Kidney (tissue), 14 donors: Measurements from ENCODE around the gene BLOC1S3. TPM values are rescaled to one million over a fixed set of nuclear protein-coding genes. Genes with fewer than 3 reads are reported as not detected.
A peak's percentile ranks its signal among the peaks of the same experiment; 100 is the strongest.

ENCODE experiments used
- DNase-seq, 5 donors: peaks; one replicate each; pipeline ENCODE4 v3.0.0-alpha.2; 2013 to 2020
- FAIRE-seq: peaks from 2 replicates; lab custom pipeline; 2012; peaks lifted over from hg19 to GRCh38; lab: Jason Lieb, UNC
- H3K27ac ChIP-seq, 2 donors: one replicate each; pipeline ENCODE4 v1.7.0; 2013; ENCODE audit warnings: low read depth in 2 of 2, low read length in 2 of 2, inconsistent platforms in 1 of 2
- H3K27me3 ChIP-seq: one replicate; pipeline ENCODE4 v1.7.1; 2013; ENCODE audit warnings: low read length, inconsistent platforms; ENCODE audit not compliant: control insufficient read depth, insufficient read depth
- H3K36me3 ChIP-seq, 3 donors: one replicate each; pipeline versions ENCODE4 v1.7.0 to v1.7.1; 2013; ENCODE audit warnings: low read length in 3 of 3, control low read depth in 1 of 3, inconsistent platforms in 1 of 3; ENCODE audit not compliant: insufficient read depth in 3 of 3, control insufficient read depth in 2 of 3
- H3K4me1 ChIP-seq, 3 donors: one replicate each; pipeline versions ENCODE4 v1.7.0 to v1.7.1; 2013; ENCODE audit warnings: low read length in 3 of 3, inconsistent platforms in 1 of 3, low read depth in 1 of 3; ENCODE audit not compliant: control insufficient read depth in 2 of 3, insufficient read depth in 2 of 3
- H3K4me3 ChIP-seq, 3 donors: one replicate each; pipeline versions ENCODE4 v1.7.0 to v1.8.1; 2013; ENCODE audit warnings: low read length in 3 of 3, control low read depth in 1 of 3, inconsistent platforms in 1 of 3
- H3K9ac ChIP-seq, 3 donors: one replicate each; pipeline versions ENCODE4 v1.7.0 to v1.7.1; 2013; ENCODE audit warnings: low read length in 3 of 3, control low read depth in 1 of 3, inconsistent platforms in 1 of 3
- H3K9me3 ChIP-seq, 3 donors: one replicate each; pipeline versions ENCODE4 v1.7.0 to v1.7.1; 2013; ENCODE audit warnings: low read length in 3 of 3, control low read depth in 1 of 3, inconsistent platforms in 1 of 3; ENCODE audit not compliant: control insufficient read depth in 2 of 3, insufficient read depth in 1 of 3
- intact Hi-C: fragments of 100-400 bp; cut with DNase I; formaldehyde crosslinking; loops from one replicate; pipeline ENCODE4 v1.11.1; 2022
- polyA plus RNA-seq: library from polyadenylated mRNA; stranded (reverse); fragments of 350-450 nt; fragmentation: Illumina TruSeq; extraction: RNeasy Lipid Tissue Mini Kit (QIAGEN cat#74804); gene quantifications from one replicate; pipeline ENCODE4 v1.2.3, GENCODE V29; 2014; ENCODE audit warnings: low read depth, low replicate concordance; ENCODE audit not compliant: insufficient read depth
- total RNA-seq: library from RNA; stranded (reverse); fragmentation: NEBNext Ultra II Directional; extraction: Animal tissue kit (Norgen Biotek cat#: 25700); gene quantifications from one replicate; pipeline ENCODE4 v1.2.1, GENCODE V29; 2021
- TF ChIP-seq, protein P1 (sequence below): IDR thresholded peaks from 3 replicates; pipeline ENCODE4 v1.5.1; 2012; ENCODE audit warnings: mild to moderate bottlenecking, moderate library complexity, borderline replicate concordance; ENCODE audit not compliant: insufficient read depth; ENCODE audit errors: extremely low read depth
- donor health status: control.
- donor health status: control.
- donor health status: control.
- donor health status: control.
- donor health status: control.
- donor health status: DM: yes; HTN: yes; CAD: no.
- donor health status: Normal renal cell carcinoma (clear cell type).

The BLOC1S3 gene
- total and polyA plus RNA-seq, 2 donors from 2014 or later: 5.2 to 13.2 TPM

DNA sequence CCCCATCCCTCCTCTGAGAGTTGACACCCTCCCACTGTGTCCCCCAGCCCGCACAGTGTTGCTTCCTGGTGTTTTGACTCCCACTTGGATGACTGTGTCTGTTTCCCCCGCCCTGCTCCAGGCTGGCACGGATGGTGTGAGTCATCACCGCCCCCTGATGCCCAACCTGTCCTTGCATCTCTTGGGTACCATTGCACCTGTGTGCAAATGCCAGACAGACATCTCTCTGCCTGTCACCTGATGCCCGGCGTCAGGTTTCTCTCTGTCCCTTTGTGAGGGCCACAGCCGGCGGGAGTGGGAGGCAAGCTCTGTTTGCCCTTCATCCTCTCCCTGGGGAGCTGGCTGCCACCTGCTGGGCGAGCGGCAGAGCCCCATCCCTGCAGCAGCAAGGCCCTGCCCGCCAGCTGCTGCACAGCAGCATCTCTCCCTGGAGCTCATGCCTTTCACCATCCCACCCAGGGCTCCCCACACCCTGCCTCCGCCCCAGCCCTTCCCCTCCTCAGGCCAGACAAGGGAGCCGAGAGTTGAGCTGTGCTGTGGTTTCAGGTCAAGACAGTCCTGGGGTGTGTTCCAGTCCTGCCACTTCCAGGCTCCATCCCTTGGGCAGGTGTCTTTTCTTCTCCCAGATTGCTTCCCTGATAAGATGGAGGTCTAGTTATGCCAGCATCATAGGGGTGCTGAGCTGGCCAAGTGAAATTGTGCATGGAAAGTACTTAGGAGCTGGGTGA lies 47.5 kb upstream of the BLOC1S3 start:
- DNase-seq (peak in 4 of 5 donors; percentile 69 to 79 (median 73)), FAIRE-seq (no peak)
- H3K9ac ChIP-seq: no peak overlapping the region
- no peaks in the 10 kb centered on the region for H3K9me3 ChIP-seq
- peaks cover 0 to 9% (median 6%) of the 10 kb centered on the region in 3 donors for H3K4me1 ChIP-seq
- H3K36me3 ChIP-seq: no peaks in the 10 kb centered on the region
- no peak overlapping the region for H3K27ac ChIP-seq
- no peak overlapping the region for H3K4me3 ChIP-seq
- no peaks in the 10 kb centered on the region for H3K27me3 ChIP-seq
- intact Hi-C loops: no loop called here
- TF ChIP-seq, protein P1, sequence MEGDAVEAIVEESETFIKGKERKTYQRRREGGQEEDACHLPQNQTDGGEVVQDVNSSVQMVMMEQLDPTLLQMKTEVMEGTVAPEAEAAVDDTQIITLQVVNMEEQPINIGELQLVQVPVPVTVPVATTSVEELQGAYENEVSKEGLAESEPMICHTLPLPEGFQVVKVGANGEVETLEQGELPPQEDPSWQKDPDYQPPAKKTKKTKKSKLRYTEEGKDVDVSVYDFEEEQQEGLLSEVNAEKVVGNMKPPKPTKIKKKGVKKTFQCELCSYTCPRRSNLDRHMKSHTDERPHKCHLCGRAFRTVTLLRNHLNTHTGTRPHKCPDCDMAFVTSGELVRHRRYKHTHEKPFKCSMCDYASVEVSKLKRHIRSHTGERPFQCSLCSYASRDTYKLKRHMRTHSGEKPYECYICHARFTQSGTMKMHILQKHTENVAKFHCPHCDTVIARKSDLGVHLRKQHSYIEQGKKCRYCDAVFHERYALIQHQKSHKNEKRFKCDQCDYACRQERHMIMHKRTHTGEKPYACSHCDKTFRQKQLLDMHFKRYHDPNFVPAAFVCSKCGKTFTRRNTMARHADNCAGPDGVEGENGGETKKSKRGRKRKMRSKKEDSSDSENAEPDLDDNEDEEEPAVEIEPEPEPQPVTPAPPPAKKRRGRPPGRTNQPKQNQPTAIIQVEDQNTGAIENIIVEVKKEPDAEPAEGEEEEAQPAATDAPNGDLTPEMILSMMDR: peak; percentile 1

DNA sequence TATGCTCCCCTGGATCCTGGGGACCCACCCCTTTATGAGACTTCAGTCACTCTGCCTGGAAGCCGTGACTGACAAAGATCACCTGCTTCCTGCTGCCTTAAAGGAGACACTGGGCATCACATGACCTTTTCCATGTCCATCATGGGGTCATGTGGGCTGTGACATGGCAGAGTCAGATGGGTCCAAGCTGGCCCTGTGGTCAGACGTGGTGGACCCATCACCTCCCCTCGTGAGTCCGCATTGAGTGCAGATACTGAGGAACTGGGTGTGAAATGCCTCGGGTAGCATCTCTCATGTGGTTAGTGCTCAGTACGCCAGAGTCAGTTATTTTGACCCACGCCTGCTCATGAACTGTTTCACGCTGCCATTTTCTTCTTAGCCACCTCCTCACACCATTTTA lies 44.9 kb upstream of the BLOC1S3 start:
- Histone ChIP-seq H3K4me3 (no peak overlapping the region), H3K9ac (no peak overlapping the region), H3K36me3 (no peaks in the 10 kb centered on the region), H3K27me3 (no peaks in the 10 kb centered on the region), H3K9me3 (no peaks in the 10 kb centered on the region), H3K4me1 (peaks cover 0 to 6% (median 5%) of the 10 kb centered on the region in 3 donors), H3K27ac (no peak overlapping the region)
- intact Hi-C loops: no loop called here
- TF ChIP-seq, protein P1: no peak
- DNase-seq (no peak), FAIRE-seq (no peak)

DNA sequence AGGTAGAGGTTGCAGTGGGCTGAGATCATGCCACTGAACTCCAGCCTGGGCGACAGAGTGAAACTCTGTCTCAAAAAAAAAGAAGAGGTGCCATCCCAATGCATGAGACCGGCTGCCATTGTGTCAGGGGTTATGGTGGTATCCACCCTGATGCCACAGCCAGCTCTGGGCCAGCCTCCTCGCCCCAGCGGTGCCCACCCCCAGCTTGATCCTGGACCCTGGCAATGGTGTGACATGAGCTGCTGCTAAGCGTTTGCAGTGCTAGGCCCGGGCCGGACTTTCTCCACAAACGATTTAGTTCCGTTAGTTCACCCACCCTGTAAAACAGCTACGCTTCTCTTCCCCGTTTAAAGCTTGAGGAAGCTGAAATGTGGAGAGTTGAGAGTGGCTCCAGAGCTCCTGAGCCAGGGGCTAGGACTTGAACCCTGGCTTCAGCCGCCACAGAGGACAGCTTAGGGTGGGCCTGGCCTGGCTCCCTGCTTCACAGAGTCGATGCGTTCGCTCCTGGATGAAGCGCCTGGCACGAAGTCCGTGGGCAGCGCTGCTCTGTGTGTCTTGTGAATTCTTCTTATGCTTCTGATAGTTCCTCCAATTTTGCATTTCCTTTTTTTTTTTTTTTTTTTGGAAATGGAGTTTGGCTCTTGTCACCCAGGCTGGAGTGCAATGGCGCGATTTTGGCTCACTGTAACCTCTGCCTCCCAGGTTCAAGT lies 43.3 kb upstream of the BLOC1S3 start:
- H3K4me3 ChIP-seq: no peak overlapping the region
- TF ChIP-seq, protein P1: no peak
- no peak overlapping the region for H3K9ac ChIP-seq
- no peak overlapping the region for H3K27ac ChIP-seq
- FAIRE-seq (no peak), DNase-seq (no peak)
- no peaks in the 10 kb centered on the region for H3K27me3 ChIP-seq
- intact Hi-C loops: no loop called here
- H3K4me1 ChIP-seq: peaks cover 0 to 5% (median 2%) of the 10 kb centered on the region in 3 donors
- no peaks in the 10 kb centered on the region for H3K36me3 ChIP-seq
- no peaks in the 10 kb centered on the region for H3K9me3 ChIP-seq
